Stromal cell of bone marrow (primary cell): Measurements from ENCODE around the gene DOK7.

Experiments
- DNase-seq: peaks from one replicate; pipeline ENCODE4 v3.0.0-alpha.2; 2012; ENCODE audit warnings: low read depth

DOK7 gene

GRCh38 chr4:3487861-3488260, 24.8 kb downstream of the DOK7 start:
- no peak for DNase-seq

GRCh38 chr4:3488820-3489219, 25.7 kb downstream of the DOK7 start:
- DNase-seq, result no peak

- DNase-seq, result no peak
These were observed 26.4 kb downstream of the DOK7 start for GRCh38 chr4:3489451-3489962.

- DNase-seq, result peak; percentile 23
These were observed 28.7 kb downstream of the DOK7 start for GRCh38 chr4:3491681-3492405.

GRCh38 chr4:3492741-3493719, 29.9 kb downstream of the DOK7 start:
- no peak for DNase-seq

- no peak for DNase-seq
These were observed 30.8 kb downstream of the DOK7 start for GRCh38 chr4:3493720-3494461.

- DNase-seq, result no peak
These were observed 31.4 kb downstream of the DOK7 start for GRCh38 chr4:3494462-3494871.

GRCh38 chr4:3495204-3495975, 32.3 kb downstream of the DOK7 start:
- DNase-seq, result no peak

- DNase-seq, result no peak
These were observed 32.9 kb downstream of the DOK7 start for GRCh38 chr4:3496021-3496420.

GRCh38 chr4:3497095-3497494, 34.0 kb downstream of the DOK7 start:
- DNase-seq, result no peak

- DNase-seq, result no peak
These were observed 34.6 kb downstream of the DOK7 start for GRCh38 chr4:3497523-3498389.

- no peak for DNase-seq
These were observed 35.3 kb downstream of the DOK7 start for GRCh38 chr4:3498407-3498806.

- no peak for DNase-seq
These were observed 35.9 kb downstream of the DOK7 start for GRCh38 chr4:3498901-3499510.

GRCh38 chr4:3499710-3500109, 36.6 kb downstream of the DOK7 start:
- DNase-seq, result no peak

- no peak for DNase-seq
These were observed 37.0 kb downstream of the DOK7 start for GRCh38 chr4:3500111-3500510.

- DNase-seq, result no peak
These were observed 37.6 kb downstream of the DOK7 start for GRCh38 chr4:3500634-3501101.

GRCh38 chr4:3501126-3501824, 38.2 kb downstream of the DOK7 start:
- no peak for DNase-seq

GRCh38 chr4:3501825-3502425, 38.8 kb downstream of the DOK7 start:
- no peak for DNase-seq
